Panc1 (cell line): ENCODE measurements around the gene GJB3. TPM values are rescaled to one million over a fixed set of nuclear protein-coding genes. Genes with fewer than 3 reads are reported as not detected.
A peak's percentile ranks its signal among the peaks of the same experiment; 100 is the strongest.

Experiments used
- ATAC-seq: fragments of 200-7000 bp; cut with Tn5 transposase; 2 replicates; pipeline ENCODE4 v1.9.1; 2020; ENCODE audit warnings: mild to moderate bottlenecking, moderate library complexity
- BruUV-seq: library from RNA; stranded (reverse); fragments of 400-500 nt; replicated peaks from 2 replicates; lab custom pipeline; 2021; lab: Mats Ljungman, UMichigan
- CTCF ChIA-PET: fragments of 300-600 bp; sonication (Branson Sonifier 250); formaldehyde crosslinking; loops from one replicate; lab custom pipeline; 2022; ENCODE audit warnings: antibody characterized with exemption; lab: Charles Lee
- POLR2A ChIA-PET: fragments of 300-600 bp; sonication (Branson Sonifier 250); formaldehyde crosslinking; loops from one replicate; lab custom pipeline; 2022; ENCODE audit warnings: antibody characterized with exemption; lab: Charles Lee
- DNase-seq: peaks from one replicate; pipeline ENCODE4 v3.0.0-alpha.2; 2010; ENCODE audit warnings: low read depth, low spot score
- H3K27ac ChIP-seq: 2 replicates; pipeline ENCODE4 v1.5.1; 2011; ENCODE audit warnings: mild to moderate bottlenecking, low read length, inconsistent platforms
- H3K27me3 ChIP-seq: fragments of 200-500 bp; sonication (Bioruptor generic); 2 replicates; pipeline ENCODE4 v1.6.0; 2014; ENCODE audit warnings: low read length, inconsistent platforms; ENCODE audit not compliant: control insufficient read depth, insufficient read depth
- H3K36me3 ChIP-seq: fragments of 200-500 bp; sonication (Bioruptor generic); 2 replicates; pipeline ENCODE4 v1.5.1; 2014; ENCODE audit warnings: inconsistent platforms, mild to moderate bottlenecking, low read length, moderate library complexity; ENCODE audit not compliant: control insufficient read depth, insufficient read depth
- H3K4me1 ChIP-seq: 2 replicates; pipeline ENCODE4 v1.5.1; 2011; ENCODE audit warnings: inconsistent platforms, mild to moderate bottlenecking, low read length, moderate library complexity; ENCODE audit not compliant: control insufficient read depth, insufficient read depth
- H3K4me3 ChIP-seq, 2 experiments: 2 replicates each; pipeline ENCODE4 v1.5.1; 2011 to 2012; ENCODE audit warnings: low read depth in 2 of 2, low read length in 2 of 2, mild to moderate bottlenecking in 2 of 2, inconsistent platforms in 1 of 2, moderate library complexity in 1 of 2
- H3K9me3 ChIP-seq: fragments of 200-500 bp; sonication (Bioruptor generic); 2 replicates; pipeline ENCODE4 v1.5.1; 2014; ENCODE audit warnings: low read depth, mild to moderate bottlenecking, inconsistent platforms, low read length, moderate library complexity; ENCODE audit not compliant: control insufficient read depth, insufficient read depth
- CTCF ChIP-seq: fragments of 450-650 bp; IDR thresholded peaks from 2 replicates; pipeline ENCODE4 v1.5.1; 2017; ENCODE audit warnings: mild to moderate bottlenecking
- POLR2AphosphoS5 ChIP-seq: IDR thresholded peaks from 2 replicates; pipeline ENCODE4 v1.6.1; 2012; ENCODE audit warnings: mild to moderate bottlenecking, low read depth, low read length, moderate library complexity
- REST ChIP-seq, 2 experiments: IDR thresholded peaks; 2 replicates each; pipeline ENCODE4 v1.6.1; 2011 to 2012; ENCODE audit warnings: low read depth in 2 of 2, control low read depth in 1 of 2, low read length in 1 of 2, mild to moderate bottlenecking in 1 of 2, moderate library complexity in 1 of 2; ENCODE audit not compliant: insufficient read depth in 1 of 2
- SIN3A ChIP-seq: IDR thresholded peaks from 2 replicates; pipeline ENCODE4 v1.6.1; 2012; ENCODE audit warnings: low read depth, mild to moderate bottlenecking, low read length, moderate library complexity, borderline replicate concordance; ENCODE audit not compliant: insufficient read depth
- TCF7L2 ChIP-seq: IDR thresholded peaks from 2 replicates; pipeline ENCODE4 v1.6.1; 2011; ENCODE audit warnings: mild to moderate bottlenecking, low read depth, low read length, inconsistent platforms
- in situ Hi-C: cut with HindIII; loops from 2 replicates; pipeline ENCODE4 v1.10.0; 2016; ENCODE audit warnings: low sequenced_read_pairs, low pct_unique_long_range_greater_than_20kb
- intact Hi-C: fragments of 100-400 bp; cut with micrococcal nuclease; formaldehyde crosslinking; loops from one replicate; pipeline ENCODE4 v1.10.0; 2022; ENCODE audit not compliant: unreplicated experiment
- total RNA-seq: library from RNA; stranded (reverse); gene quantifications from one replicate; pipeline ENCODE4 v1.2.1, GENCODE V29; 2021; ENCODE audit not compliant: unreplicated experiment

Gene GJB3
- total RNA-seq, 1 experiment from 2014 or later, result 0.15 TPM

GRCh38 chr1:34761776-34762307 lies 19.2 kb upstream of the GJB3 start:
- intact Hi-C loops (no loop called here), in situ Hi-C loops (no loop called here)
- Histone ChIP-seq H3K36me3 (no peaks in the 10 kb centered on the region), H3K27me3 (no peaks in the 10 kb centered on the region), H3K4me3 (no peak overlapping the region), H3K4me1 (no peaks in the 10 kb centered on the region; the same call in 1 of the 2 replicates), H3K9me3 (no peaks in the 10 kb centered on the region), H3K27ac (no peak overlapping the region)
- no peak for TF ChIP-seq REST (IDR thresholded peaks at IDR 0.05; ENCODE audit: insufficient read depth in 1 of 2, low read depth in 2 of 2, low read length in 1 of 2)
- TF ChIP-seq POLR2AphosphoS5, result no peak
- TF ChIP-seq SIN3A, result no peak
- ChIA-PET CTCF (no interaction called here), POLR2A (no interaction called here)
- no TSS peak for BruUV-seq
- DNase-seq, result no peak
- no peak for ATAC-seq

GRCh38 chr1:34762474-34763141 lies 18.4 kb upstream of the GJB3 start:
- in situ Hi-C loops (no loop called here), intact Hi-C loops (no loop called here)
- ATAC-seq (peak; percentile 39), DNase-seq (no peak)
- no peaks in the 10 kb centered on the region; the same call in 1 of the 2 replicates for H3K4me1 ChIP-seq
- ChIA-PET CTCF (no interaction called here), POLR2A (no interaction called here)
- no TSS peak for BruUV-seq
- no peaks in the 10 kb centered on the region for H3K36me3 ChIP-seq
- no peaks in the 10 kb centered on the region for H3K9me3 ChIP-seq
- H3K4me3 ChIP-seq, result no peak overlapping the region
- TF ChIP-seq TCF7L2 (no peak), CTCF (no peak), POLR2AphosphoS5 (no peak), SIN3A (no peak), REST (IDR thresholded peaks at IDR 0.05; ENCODE audit: insufficient read depth in 1 of 2, low read depth in 2 of 2, low read length in 1 of 2) (no peak)
- no peak overlapping the region for H3K27ac ChIP-seq
- H3K27me3 ChIP-seq, result no peaks in the 10 kb centered on the region
